ENCODE results near the gene CTNND2.
"Not testable (repeated sequence)": the region's sequence is repeated elsewhere in the genome, so short reads cannot be mapped to it uniquely, and the experiment has no call there.

The CTNND2 gene

GRCh38 chr5:11650936-11651335 lies 253.3 kb downstream of the CTNND2 start:
- DNase-seq = no peak

- DNase-seq = no peak
These were observed 258.1 kb downstream of the CTNND2 start for GRCh38 chr5:11646141-11646540.

DNA sequence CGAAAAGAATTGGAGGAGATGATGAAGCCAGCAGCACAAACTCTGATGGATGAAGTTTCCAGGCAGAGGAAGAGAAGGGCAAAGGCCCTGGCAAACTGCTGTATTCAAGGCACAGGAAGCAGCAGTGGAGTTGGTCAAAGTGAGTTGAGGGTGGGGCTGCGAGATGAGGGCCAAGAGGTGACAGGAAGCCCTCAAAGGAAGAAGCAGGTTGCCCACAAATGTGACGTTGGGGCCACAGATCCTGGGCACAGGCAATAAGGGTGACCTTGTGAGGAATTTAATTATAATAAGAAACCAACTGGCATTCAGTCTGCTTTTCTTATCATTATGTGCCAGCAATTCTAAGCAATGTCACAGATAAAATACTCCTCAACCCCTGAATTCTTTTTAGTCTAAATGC lies 261.8 kb downstream of the CTNND2 start:
- no peak for DNase-seq

DNA sequence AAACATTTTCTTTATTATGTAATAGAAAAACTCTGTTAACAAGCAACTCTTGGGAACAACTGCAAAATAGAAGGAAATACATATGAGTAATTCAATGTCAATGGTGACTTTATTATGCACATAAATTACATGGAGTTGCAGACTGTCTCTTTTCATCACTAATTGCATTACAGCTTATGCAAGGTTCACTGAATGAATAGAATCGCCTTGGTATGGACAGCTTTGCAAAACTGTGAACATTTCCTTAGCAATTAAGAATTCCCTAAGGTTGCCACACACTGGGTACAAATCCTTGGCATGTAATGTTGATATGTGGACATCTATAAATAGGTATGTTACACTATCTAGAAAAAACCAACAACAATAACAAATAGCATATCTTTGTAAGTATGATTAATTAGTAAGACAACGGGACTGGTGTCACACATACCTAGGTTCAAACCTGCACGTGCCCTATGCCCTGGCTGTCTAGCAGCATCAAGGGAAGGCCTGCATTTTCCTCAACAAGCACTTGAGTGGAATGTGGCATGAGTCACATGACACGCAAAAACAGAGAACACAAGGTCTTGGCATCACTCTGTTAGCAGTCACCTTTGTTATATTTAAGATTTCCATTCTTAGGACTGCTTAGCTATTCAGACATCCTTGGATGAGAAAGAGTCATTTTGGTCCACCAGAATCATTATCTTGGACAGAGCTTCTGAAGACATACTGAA lies 263.9 kb downstream of the CTNND2 start:
- no peak for DNase-seq

DNA sequence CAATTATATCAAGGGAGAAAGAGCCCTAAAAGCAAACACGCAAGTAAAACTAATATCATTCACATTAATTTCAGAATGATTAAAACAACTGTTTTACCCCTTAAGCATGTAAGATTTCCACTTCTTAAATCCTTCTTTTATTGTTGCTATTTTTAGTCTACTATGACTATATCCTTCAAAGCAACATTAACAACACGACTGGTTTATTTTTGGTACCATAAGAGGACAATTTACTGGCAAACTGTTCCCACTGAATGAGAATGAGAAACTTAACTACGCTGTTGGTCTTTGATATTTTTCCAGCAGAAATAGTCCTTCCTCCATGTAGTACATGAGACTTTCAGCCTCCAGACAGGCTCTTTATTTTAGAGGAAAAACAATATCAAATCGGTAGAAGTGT lies 281.5 kb downstream of the CTNND2 start:
- no peak for DNase-seq

DNA sequence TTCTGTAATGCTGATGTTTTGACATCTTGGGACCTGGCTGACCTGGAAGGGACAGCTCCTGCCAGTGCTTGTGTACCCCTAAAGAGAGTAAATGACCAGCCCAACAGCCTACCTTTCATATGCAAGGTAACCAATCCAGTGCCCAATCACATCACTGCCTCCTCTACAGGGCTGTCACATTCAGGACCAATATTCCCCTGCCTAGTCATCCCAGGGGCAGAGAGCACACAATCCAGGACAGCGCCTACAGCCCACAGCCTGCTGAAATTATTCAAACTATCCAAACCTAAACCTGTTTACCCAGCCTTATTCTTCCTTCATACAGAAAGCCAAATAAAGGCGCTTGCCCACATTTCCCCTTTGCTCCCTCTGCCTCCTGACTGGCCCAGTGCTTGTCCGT lies 284.1 kb downstream of the CTNND2 start:
- no peak for DNase-seq

GRCh38 chr5:11619339-11620024 lies 284.8 kb downstream of the CTNND2 start:
- peak; percentile 19 for DNase-seq

GRCh38 chr5:11617080-11617479 lies 287.2 kb downstream of the CTNND2 start:
- no peak for DNase-seq

DNA sequence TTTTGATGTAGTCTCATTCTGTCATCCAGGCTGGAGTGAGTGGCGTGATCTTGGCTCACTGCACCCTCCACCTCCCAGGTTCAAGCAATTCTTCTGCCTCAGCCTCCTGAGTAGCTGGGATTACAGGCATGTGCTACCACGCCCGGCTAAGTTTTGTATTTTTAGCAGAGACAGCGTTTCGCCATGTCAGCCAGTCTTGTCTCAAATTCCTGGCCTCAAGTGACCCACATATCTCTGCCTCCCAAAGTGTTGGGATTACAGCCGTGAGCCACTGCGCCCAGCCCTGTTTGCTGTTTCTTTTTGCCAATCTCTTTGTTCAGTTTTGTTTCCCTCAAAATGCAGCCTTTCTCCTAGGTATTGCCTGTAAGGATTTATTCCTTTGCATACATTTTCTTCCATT lies 287.6 kb downstream of the CTNND2 start:
- not testable (repeated sequence) for DNase-seq

- no peak for DNase-seq
These were observed 293.2 kb downstream of the CTNND2 start for GRCh38 chr5:11611011-11611410.

GRCh38 chr5:11609570-11610303 lies 294.5 kb downstream of the CTNND2 start:
- no peak for DNase-seq

DNA sequence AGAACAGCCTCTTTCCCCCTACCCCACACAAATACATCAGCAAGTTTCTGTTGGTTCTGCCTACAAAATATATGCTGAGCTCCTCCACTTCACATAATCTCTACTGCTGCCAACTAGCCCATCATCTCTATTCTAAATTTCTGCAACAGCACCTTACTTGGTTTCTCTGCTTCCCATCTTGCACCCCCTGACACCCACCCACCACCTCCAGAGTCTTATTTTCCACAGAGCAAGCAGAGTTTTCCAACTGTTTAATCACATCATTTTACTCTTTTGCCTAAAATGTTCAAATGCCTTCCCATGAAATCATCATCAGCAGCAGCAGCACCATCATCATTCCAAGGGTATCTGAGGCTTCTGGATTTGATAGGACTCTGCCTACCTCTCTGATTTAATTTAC lies 295.7 kb downstream of the CTNND2 start:
- no peak for DNase-seq

- DNase-seq = no peak
These were observed 296.2 kb downstream of the CTNND2 start for GRCh38 chr5:11607944-11608483.

DNA sequence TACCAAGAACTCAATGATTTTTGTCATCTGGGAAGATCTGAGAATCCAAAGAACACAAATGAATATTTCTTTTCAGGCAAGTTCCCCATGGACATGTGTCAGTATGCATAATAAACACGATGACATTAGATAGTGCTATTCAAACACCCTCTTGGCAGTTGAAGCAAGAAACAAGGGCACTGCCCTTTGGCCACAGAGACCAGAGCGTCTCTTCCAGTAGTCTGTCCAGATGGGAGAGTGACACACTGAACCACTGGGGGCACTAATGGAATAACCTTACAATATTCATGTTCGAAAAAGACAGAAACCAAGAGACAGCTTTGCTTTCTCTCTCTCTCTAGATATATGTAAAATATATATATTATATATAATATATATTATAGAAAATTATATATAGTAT lies 301.9 kb downstream of the CTNND2 start:
- DNase-seq = no peak

- no peak for DNase-seq
These were observed 304.7 kb downstream of the CTNND2 start for GRCh38 chr5:11599499-11599898.

DNA sequence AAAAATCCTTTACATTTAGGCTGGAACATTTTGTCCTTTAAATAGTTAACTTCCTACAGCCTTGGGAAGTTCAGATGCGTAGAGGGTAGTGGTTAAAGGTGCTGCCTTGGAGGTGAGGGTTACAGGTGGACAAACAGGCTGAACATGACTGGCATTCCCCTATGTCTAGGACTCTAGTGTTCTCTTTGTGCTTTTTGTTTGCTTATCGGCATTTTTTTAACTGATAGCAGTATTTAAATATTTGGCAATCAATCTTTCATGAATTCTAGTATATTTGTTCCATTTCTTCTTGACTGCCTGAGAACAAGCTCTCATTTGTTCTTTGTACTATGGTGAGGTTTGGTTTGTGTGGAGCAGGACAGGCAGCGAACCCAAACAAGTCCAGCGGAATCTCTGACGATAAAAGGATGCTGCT lies 307.6 kb downstream of the CTNND2 start:
- no peak for DNase-seq

DNA sequence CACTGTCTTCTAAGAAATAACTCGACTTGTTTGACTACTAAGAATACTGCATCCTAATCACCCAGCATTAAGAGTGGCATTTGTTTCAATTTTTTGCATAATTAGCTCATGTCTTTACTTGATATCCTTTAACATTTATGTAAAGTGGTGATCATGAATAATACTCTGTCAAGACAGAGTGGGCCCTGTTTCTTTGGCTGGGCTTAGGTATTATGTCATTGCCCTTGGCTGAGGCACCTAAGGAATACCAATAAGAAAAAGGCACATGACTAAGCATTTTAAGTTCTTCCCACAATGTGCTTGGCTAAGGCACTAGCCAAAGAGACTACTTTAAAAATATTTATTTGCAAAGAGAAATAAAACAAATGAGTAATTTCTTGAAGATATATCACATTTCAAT lies 308.1 kb downstream of the CTNND2 start:
- DNase-seq = no peak

DNA sequence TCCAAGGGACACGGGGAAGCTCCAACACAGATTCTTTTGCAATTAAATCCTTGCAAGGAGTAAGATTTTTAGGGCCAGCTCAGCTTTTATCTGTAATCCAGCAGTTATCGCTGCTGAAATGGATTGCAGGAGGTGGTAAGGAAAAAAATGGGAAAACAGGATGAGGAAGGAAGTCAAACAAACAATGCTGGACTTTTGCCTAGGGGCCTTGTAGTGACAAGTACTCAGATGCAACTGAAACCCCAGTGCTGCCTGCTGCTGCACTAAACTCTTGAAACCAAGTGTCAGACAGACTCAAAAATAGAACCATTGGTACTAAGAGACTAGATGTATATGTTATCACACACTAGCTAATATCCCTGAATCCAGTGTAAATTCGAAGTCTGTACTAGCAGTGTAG lies 309.2 kb downstream of the CTNND2 start:
- no peak for DNase-seq

DNA sequence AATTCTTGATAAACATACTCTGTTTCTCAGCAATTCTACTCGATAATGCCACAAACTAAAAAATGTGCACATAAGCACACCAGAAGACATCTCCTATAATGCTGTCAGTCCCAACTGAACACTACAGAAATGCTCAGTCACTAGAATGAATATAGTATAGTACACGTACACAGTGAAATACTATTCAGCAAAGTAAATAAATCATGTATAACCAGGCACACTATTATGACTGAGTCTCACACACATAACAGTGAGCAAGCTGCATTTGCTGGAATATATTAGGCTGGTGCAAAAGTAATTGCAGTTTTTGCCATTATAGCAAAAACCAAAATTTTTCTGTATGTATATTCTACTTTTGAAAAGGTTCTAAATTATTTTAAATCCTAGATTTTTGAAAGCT lies 310.2 kb downstream of the CTNND2 start:
- DNase-seq = no peak

DNA sequence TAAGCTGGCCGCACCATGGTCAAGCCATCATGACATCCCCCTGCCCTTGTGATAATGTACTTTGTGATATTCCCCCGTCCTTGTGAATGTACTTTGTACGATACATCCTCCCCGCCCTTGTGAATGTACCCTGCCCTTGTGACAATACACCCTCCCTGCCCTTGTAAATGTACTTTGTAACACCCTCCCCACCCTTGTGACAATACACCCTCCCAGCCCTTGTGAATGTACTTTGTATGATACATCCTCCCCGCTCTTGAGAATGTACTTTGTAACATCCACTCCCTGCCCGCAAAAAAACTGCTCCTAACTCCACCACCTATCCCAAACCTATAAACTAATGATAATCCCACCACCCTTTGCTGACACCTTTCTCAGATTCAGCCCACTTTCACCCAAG lies 313.8 kb downstream of the CTNND2 start:
- DNase-seq = no peak

- no peak for DNase-seq
These were observed 315.4 kb downstream of the CTNND2 start for GRCh38 chr5:11588803-11589202.

DNA sequence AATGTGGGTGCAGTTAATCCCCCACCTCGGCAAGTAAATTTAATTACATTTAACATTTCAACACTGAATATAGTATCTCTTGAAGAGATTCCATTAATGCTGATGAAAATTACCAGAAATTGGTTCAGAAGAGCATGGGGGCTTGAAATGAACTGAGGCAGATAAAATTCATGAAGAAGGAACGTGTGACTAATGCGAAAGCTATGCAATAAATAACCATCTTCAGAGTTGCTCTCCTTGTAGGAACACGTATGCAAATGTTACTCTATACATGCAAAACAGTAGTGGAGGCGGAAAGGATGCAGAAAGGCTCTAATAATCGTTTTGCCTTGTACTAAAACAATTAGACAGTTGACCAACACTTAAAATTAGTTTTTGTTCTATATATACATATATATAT lies 320.2 kb downstream of the CTNND2 start:
- no peak for DNase-seq

DNA sequence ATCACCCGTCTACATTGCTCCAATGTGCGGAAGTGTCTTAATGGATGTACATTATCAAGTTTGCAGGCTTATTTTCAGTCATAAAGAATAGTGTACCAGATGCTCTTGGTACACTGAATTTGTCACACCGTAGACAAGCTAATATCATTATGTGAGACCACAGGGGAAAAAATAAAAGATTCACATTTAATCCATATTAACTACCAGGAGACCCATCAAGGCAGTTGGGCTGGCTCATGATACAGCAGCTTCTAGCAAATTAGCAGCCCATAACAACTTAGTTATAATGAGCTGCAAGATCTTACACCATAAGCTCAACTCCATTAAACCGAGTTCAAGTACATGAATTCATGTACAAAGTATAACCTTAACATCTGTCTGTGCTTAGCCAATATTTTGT lies 324.9 kb downstream of the CTNND2 start:
- DNase-seq = no peak

DNA sequence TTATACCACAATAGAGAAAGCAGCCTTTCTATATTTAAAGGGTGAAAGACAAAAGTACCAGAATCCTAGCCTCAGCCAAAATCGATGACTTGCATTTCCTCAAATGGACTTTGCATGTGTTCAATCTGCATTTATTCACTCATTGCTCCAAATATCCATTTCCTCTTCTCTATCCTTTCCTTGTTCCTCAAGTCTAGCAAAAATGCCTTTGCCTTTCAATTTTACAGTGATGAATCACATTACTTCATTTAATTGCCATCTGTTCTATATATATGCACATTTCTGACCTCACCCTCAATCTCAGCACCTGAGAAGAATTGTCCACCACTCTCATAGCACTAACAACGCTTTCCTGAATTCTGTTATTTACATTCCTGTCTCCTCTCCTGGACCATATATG lies 329.5 kb downstream of the CTNND2 start:
- DNase-seq = no peak

Data from COR-L47 (cell line).